Measurements from ENCODE around the gene DCUN1D2.
A peak's percentile ranks its signal among the peaks of the same experiment; 100 is the strongest.
"Not testable (repeated sequence)": the region's sequence is repeated elsewhere in the genome, so short reads cannot be mapped to it uniquely, and the experiment has no call there.

Gene DCUN1D2

DNA sequence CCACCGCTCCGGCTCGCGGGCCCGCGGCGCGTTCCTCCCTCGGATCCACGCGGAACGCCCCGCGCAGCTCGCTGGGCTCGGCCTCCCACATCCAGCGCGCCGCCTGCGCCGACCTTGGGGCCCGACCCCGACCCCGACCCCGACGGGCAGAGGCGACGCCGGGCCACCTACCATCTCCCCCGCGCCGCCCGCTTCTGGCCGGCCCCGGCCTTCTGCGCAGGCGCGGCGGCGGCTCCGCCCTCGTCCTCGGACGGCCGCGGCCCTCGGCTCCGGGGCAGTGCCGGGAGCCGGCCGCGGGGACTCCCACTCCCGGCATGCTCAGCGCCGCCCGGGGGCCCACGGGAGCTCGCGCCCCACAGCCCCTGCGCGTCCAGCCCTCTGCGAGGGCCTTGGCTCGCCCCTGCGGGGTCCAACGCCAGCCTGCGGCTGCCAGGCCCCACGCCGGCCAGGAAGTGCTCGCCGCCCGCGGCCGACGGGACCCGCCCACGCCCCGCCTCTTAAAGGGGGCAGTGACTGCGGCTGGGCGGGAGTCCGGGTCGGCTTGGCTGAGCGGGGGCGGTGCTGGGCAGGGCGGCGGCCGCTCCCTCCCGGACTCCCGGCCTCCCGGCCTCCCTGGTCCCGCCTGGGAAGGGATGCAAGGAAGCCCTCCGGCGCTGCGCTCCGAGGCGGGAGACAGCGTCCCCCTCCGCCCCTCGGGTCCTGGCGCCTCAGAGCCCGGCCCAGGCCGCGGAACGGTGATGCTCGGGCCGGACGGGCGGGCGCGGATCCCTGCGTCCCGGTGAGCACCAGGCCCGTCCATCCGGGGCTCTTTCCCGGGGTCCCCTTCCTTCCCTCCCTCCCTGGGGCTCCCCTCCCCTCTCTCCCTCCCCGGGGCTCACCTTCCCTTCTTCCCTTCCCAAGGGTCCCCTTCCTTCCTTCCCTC, at the start of gene DCUN1D2:
Gene DCUN1D2 (minus strand): TSS at position 216 of the 922 bp plus-strand sequence. CDS start 42 bp downstream, at position 174.
- DNase-seq (ENCODE audit: low read depth) = peak; percentile 61

DNA sequence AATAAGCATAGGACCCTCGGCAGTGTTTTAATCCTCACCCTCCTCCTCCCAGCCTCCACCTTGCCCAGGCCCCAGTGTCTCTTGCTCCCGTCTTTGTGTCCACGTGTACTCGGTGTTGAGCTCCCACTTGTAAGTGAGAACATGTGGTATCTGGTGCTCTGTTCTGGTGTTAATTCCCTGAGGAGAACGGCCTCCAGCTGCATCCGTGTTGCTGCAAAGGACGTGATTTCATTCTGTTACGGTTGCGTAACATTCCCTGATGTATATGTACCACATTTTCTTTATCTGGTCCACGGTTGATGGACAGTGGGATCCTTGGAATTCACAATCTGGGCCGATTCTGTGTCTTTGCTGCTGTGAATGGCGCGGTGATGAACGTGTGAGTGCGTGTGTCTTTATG, 49.3 kb upstream of the DCUN1D2 start:
- no peak for DNase-seq (ENCODE audit: low read depth)

DNA sequence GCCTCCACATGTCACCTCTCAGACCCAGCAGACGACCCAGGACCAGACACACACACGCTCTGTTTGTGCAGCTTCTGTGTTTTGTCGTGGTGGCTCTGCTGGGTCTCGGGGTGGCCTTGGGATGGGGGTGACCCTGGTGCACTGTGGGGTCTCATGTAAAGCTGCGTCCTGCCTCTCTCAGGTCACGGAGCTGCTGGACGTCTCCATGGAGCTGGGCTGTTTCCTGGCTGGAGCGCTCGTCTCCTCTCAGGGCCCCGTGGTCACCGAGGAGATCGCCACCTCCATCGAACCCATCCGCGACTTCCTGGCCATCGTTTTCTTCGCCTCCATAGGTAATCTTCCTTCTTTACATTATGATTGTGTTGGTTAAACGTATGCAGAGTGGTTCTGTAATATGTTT, 48.7 kb upstream of the DCUN1D2 start:
- no peak for DNase-seq (ENCODE audit: low read depth)

DNA sequence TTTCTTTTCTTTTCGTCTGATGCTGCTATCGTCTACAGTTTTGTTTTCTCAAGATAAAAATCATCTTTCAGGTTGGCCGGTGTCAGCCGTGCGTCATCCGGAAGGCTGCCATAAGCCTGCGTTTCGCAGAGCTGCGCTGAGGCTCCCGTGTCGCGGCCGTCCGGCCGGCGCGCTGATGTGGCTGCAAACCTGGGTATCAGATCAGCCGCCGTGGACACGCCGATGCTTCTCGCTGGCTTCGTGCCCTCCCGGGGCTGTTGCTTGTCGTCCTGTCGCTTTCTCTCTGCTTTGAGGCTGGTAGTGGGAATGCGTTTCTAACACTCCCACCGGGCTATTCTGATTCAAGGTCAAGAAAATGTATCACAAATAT, 48.2 kb upstream of the DCUN1D2 start:
- DNase-seq (ENCODE audit: low read depth) = no peak

DNA sequence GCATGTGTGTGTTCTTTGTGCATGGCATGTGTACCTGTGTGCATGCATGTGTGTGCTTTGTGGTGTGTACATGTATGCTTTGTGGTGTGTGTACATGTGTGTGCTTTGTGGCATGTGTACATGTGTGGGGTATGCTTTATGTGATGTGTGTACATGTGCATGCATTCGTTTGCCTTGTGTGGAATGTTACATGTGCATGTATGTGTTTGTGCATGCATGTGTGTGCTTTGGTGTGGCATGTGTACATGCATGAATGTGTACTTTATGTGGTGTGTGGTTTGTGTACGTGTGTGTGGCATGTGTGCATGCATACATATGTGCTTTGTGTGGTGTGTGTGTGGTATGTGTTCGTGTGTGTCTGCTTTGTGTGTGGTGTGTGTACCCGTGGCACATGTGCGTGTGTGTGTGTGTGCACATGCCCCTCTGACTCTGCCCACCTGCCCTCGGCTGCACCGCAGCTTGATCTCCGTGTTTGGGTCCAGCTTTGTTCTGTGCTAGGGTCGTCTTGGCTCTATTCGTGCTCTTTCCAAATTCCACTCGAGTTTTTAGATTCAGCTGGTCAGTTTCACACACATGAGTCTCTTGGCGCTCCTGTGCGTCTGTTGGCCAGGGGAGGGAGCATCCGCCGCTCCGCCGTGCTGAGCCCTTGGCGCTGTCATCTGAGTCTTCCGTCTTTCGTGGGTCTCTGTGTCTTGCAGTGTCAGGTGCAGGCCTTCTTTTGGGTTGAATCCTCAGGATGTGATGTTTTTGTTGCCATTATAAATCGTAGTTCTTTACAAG, 47.6 kb upstream of the DCUN1D2 start:
- DNase-seq (ENCODE audit: low read depth) = no peak

DNA sequence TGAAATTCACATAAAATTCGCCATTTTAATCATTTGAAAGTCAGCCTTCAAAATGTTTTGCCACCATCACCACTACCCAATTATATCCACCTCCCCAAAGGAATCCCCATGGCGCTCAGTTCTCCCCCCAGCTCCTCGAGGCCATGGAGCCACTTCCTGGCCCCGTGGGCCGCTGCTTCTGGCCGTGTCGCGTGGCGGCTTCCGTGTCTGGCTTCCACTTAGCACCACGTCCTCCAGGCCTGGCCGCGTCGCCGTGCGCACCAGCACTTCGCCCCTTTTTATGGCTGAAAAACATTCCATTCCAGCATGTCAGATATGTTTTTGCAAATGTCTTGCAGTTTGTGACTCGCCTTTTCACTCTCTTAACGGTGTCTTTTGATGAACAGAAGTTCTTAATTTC, 46.7 kb upstream of the DCUN1D2 start:
- DNase-seq (ENCODE audit: low read depth) = no peak

DNA sequence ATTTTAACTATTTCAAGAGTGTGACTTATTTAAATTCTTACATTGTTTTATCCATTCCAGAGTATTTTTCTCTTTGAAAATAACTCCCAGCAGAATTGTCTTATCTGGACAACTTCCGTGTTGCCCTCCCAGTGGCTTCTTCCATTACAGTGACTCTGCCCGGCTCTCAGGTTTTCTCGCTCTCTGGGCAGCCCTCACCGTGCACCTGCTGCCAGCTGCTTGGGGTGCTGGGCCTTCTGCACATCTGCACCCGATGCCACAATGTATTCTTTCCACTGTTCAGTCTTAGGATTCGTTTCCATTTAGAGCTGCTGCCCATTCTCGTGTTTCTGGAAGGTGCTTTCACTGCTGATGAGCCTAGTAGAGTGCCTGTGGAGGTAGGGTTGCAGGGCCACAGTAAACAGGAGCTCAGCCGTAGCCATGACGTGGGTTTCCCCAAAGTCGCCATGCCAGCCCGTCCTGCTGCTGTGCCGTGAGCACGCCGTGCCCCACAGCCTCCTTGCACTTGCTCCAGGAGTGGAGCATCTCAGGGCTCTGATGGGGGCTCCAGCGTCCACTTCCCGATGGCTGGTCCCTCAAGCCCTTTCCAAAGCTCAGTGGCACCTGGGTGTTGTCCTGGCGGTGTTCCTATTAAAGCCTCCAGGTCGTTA, 46.1 kb upstream of the DCUN1D2 start:
- no peak for DNase-seq (ENCODE audit: low read depth)

DNA sequence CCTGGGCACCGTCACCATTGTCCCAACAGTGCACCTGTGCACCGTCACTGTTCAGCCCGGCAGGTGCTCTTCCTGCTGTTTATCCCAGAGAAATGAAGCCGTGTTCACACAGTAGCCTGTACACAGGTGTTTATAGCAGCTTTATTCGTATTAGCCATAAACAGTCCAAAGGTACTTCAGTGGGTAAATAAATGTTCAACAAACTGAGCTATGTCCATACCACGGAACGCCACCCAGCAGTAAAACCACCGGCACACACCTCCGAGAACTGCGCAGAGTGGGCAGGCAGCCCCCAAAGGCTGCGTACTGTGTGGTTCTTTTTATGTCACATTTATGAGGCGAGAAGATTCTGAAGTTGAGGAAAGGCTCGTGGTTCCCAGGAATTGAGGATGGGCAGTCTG, 44.9 kb upstream of the DCUN1D2 start:
- DNase-seq (ENCODE audit: low read depth) = no peak

DNA sequence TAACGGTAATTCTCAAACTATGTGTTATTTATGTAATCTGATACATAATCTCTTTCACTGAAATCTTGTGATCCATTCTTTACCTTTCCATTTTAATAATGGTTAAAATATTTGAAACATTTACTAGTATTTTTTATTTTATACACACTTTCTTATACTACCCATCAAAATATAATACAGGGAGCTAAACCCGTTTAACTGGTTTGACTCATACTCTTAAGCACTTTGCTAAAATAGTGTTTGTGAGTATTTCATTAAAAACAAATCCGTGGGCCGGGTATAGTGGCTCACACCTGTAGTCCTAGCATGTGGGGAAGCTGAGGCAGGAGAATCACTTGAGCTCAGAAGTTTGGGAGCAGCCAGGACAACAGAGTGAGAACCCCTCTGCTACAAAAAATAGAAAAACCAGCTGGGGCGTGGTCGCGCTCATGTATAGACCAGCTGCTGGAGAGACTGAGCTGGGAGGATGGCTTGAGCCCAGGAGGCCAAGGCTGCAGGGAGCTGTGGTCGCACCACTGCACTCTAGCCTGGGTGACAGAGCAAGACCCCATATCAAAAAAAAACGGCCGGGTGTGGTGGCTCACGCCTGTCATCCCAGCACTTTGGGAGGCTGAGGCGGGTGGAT, 43.8 kb upstream of the DCUN1D2 start:
- no peak for DNase-seq (ENCODE audit: low read depth)

DNA sequence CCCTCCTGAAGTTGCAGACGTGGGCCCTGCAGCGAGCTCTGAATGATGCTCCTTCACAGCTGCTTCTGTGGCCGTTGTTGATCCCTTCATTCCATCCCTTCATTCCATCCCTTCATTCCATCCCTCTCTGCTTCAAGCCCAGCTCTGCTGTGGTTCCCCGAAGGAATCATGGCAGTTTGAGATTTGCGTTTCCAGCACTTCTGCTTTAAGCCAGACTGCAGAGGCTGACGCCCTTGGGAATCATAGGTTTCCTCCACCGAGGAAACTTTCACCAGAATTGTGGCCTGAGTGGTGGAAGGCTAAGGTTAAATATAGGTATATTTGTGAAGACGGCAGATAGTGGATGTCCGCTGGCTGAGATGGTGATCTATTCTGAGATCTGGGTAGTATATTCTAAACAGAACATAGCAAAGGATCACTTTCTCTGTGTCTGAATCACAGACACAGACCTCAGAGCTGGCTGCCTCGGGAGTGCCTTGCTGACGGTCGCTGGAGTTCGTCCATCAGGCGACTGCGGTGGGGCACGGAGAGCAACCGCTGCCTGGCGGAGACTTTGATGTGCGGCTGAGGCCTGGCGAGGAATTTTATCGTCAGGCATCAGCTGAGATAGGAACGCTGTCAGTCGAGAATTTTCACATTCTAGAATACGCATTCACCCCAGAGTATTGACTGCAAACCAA, 42.8 kb upstream of the DCUN1D2 start:
- no peak for DNase-seq (ENCODE audit: low read depth)

DNA sequence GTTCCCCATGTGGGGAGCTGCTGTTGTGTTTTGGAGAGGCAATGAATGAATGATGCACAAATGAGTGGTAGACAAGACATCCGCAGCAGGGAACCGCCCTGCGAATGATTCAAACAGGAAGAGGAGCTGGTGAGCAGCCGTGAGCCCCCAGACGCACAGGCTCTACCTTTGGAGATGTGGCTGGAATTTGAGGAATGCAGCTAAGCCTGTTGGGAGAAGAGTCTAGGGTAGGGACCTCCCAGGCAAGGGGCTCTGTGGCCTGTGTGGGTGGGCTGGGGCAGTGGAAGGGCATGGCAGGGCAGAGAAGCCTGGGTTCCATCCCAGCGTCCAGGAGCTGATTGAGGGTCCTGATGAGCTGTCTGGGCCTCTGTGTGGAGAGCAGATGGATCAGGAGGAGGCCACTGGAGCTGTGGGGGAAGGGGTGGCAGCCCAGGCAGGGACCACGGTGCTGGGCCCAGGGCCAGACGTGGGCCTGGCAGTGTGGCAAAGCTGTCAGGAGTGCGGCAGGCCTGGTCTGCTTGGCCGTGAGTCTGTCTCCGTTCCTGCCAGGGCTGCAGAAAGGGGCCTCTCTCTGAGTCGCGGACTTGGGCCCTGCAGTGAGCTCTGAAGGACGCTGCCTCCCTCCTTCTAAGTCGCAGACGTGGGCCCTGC, 41.8 kb upstream of the DCUN1D2 start:
- DNase-seq (ENCODE audit: low read depth) = no peak

DNA sequence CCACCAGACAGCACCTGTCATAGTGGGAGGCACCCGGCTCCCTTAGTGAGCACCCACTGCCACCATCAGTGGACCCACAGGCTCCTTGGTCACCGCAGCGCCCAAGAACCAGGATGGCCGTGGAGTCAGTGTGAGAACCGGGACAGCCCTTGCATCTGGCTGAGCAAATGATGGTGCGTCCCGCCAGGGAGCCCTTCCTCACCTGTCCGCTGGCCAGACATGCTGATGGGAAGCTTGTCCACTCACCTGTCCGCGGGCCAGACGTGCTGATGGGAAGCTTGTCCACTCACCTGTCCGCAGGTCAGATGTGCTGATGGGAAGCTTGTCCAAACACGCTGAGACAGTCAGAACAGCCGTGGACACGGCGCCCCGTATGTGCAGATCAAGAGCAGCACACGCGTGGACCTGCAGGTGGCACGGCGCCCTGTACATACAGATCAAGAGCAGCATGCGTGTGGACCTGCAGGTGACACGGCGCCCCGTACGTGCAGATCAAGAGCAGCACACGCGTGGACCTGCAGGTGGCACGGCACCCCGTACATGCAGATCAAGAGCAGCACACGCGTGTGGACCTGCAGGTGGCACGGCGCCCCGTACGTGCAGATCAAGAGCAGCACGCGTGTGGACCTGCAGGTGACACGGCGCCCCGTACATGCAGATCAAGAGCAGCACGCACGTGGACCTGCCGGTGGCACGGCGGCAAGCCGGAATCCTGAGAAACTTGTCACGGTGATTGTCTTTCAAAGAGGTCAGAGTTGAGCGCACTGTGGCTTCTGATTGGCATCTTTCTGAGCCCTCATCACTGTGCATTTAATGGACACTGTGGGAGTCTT, 40.7 kb upstream of the DCUN1D2 start:
- no peak for DNase-seq (ENCODE audit: low read depth)

DNA sequence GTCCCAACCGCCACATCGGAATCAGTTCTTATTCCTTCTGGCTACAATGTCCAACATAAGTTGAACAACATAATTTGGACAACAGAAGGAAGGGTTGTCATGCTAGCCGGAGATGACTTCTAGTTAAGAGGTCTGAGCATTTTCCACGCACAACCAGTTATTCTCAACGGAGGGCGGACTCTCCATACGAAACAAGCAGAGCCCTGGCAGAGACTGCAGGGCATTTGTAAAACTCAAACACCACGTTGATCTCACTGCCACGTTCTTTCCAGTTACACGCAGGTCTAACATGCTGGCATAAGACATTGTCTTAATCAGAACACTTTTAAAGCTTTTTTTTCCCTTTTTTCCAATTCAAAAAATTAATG, 38.3 kb upstream of the DCUN1D2 start:
- no peak for DNase-seq (ENCODE audit: low read depth)

DNA sequence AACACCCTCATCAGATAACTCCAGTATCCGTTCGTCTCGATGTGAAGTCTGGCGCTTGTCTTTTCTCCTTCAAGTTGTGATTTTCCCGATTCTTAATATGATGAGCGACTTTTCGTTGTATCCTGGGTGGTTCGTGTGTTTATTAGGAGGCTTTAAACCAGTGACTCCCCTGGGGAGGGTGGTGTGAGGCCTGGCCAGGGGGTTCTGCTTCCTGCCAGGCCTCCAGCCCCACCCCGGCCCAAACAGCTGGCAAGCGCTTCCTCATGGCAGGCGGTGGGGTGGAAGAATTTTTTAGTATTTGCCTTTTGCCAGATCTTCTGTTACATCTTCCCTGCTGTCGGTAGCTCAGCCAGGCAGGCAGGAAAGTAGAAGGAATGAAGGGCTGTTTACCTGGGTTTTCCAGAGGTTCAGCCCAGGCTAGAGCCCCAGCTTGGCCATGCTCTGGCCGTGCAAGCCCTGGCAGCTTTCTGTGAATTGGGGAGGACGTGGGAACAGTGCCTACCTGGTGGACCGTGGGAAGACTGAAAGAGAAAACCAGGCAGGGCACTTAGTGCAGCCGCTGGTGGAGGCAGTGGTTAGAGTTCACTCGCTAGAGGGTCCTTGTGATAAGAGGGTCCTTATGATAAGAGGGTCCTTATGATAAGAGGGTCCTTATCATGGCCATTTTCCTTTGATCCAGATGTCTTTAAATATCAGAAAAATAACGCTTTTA, 37.7 kb upstream of the DCUN1D2 start:
- no peak for DNase-seq (ENCODE audit: low read depth)

DNA sequence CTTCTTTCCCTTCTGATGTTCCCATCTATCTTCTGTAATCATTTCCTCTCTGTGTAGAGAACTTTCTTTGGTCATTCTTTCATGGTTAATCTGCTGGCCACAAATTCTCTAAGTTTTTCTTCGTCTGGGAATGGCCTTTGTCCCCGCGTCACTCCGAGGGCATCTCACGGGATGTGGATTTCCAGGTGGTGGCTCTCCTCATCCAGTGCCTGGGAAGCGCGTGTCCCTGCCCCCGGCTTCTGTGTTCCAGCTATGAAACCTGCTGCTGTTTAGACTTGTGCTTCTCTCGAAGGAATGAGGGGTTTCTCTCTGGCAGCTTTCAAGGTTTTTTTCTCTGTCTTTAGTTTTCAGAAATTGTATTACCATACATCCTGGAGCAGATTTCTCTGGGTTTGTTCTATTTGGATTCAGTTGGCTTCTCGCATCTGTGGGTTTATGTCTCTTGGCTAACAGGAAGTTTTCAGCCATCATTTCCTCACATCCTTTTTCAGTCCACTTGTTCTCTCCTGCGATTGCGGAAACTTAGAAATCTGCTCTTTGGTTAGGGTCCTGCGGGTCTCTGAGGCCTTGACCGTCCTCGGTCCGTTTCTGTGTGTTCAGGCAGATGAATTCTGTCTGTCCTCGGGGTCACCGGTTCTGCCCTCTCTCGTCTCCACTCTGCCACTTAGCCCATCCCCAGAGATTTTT, 36.9 kb upstream of the DCUN1D2 start:
- DNase-seq (ENCODE audit: low read depth) = no peak

DNA sequence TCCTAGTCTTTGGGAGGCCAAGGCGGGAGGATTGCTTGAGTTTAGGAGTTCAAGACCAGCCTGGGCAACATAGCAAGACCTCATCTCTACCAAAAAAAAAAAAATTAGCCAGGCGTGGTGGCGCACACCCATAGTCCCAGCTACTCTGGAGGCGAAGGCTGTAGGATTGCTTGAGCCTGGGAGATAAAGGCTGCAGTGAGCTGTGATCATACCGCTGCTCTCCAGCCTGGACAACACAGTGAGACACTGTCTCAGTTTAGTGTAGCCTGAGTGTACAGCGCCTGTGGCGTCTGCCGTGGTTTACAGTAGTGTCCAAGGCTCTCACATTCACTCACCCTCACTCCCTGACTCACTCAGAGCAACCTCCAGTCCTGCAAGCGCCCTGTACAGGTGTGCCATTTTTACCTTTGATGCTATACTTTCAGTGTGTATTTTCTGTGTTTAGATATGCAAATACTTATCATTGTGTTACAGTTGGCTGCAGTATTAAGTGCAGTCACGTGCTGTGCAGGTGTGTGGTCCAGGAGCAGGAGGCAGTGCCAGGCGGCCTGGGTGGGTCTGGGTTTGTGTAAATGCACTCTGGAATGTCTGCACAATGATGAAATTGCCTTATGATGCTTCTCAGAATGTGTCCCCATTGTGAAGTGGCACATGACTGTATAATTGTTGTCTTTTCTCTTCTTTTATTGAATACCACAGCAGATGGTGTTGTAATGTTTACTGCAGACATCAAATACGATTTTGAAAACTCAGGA, 36.1 kb upstream of the DCUN1D2 start:
- no peak for DNase-seq (ENCODE audit: low read depth)

DNA sequence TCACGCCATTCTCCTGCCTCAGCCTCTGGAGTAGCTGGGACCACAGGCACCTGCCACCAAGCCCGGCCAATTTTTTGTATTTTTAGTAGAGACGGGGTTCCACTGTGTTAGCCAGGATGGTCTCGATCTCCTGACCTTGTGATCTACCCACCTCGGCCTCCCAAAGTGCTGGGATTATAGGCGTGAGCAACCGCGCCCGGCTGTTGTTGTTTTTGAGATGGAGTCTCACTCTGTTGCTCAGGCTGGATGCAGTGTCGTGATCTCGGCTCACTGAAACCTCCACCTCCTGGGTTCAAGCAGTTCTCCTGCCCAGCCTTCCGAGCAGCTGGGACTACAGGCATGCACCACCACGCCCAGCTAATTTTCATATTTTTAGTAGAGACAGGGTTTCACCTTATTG, 31.9 kb upstream of the DCUN1D2 start:
- not testable (repeated sequence) for DNase-seq (ENCODE audit: low read depth)

DNA sequence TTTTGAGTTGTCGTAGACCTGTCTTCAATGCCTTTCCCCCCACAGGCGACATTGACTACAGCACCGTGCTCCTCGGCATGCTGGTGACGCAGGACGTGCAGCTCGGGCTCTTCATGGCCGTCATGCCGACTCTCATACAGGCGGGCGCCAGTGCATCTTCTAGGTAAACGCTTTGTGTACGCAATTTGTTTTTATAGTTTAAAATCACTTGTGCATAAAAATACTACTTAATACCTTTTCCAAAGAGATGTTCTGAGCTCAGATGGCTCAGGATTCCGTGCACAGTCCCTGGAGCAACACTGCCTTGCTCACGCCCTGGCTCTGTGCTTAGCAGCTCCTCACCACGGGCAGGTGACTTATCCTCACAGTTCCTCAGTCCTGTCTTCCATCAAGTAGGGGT, 30.1 kb upstream of the DCUN1D2 start:
- no peak for DNase-seq (ENCODE audit: low read depth)

Data from stimulated activated CD8-positive, alpha-beta memory T cell treated with anti-CD3 and anti-CD28 coated beads, Interleukin-7, amount 100 ng/mL, for 24 hours (primary cell).